Natural killer cell (primary cell): ENCODE results near the gene LIG3. TPM values are rescaled to one million over a fixed set of nuclear protein-coding genes. Genes with fewer than 3 reads are reported as not detected.
"Not testable (repeated sequence)": the region's sequence is repeated elsewhere in the genome, so short reads cannot be mapped to it uniquely, and the experiment has no call there.

ENCODE experiments used
- ATAC-seq, 3 donors: fragments of 150-1000 bp in 2 of 3; fragments of 200-7000 bp in 1 of 3; cut with Tn5 transposase; 1 replicate in 1 of 3; 2 replicates in 2 of 3; pipeline ENCODE4 v1.10.0; 2021; ENCODE audit warnings: mild to moderate bottlenecking in 2 of 3, moderate library complexity in 2 of 3
- DNase-seq, 2 donors: peaks; one replicate each; pipeline versions ENCODE4 v3.0.0 to v3.0.0-alpha.2; 2013 to 2021; ENCODE audit warnings: mixed read lengths in 1 of 2
- H3K27ac ChIP-seq: one replicate; pipeline ENCODE4 v1.5.1; 2013; ENCODE audit warnings: mild to moderate bottlenecking, low read length
- H3K27me3 ChIP-seq: one replicate; pipeline ENCODE4 v1.6.1; 2013; ENCODE audit warnings: low read length; ENCODE audit not compliant: control insufficient read depth, insufficient read depth
- H3K36me3 ChIP-seq: one replicate; pipeline ENCODE4 v1.6.1; 2013; ENCODE audit warnings: low read length; ENCODE audit not compliant: control insufficient read depth, insufficient read depth
- H3K4me1 ChIP-seq: one replicate; pipeline ENCODE4 v1.6.1; 2013; ENCODE audit warnings: low read length; ENCODE audit not compliant: control insufficient read depth, insufficient read depth
- H3K4me3 ChIP-seq: one replicate; pipeline ENCODE4 v1.5.1; 2013; ENCODE audit warnings: low read length
- H3K9me3 ChIP-seq: one replicate; pipeline ENCODE4 v1.6.1; 2013; ENCODE audit warnings: low read length; ENCODE audit not compliant: control insufficient read depth, insufficient read depth
- H3K27ac Mint-ChIP-seq, 2 donors: one replicate each; pipeline ENCODE4 v1.8.0; 2022; ENCODE audit warnings: mild to moderate bottlenecking in 2 of 2, mixed read lengths in 2 of 2, moderate library complexity in 1 of 2
- H3K27me3 Mint-ChIP-seq, 2 donors: one replicate each; pipeline ENCODE4 v1.8.0; 2022; ENCODE audit warnings: low read depth in 2 of 2, mixed read lengths in 2 of 2
- H3K36me3 Mint-ChIP-seq: one replicate; pipeline ENCODE4 v1.8.0; 2022; ENCODE audit warnings: mixed read lengths
- H3K4me1 Mint-ChIP-seq, 2 donors: one replicate each; pipeline ENCODE4 v1.8.0; 2022; ENCODE audit warnings: mixed read lengths in 2 of 2
- H3K4me3 Mint-ChIP-seq: one replicate; pipeline ENCODE4 v1.8.0; 2022; ENCODE audit warnings: mild to moderate bottlenecking, moderate library complexity, mixed read lengths
- H3K9me3 Mint-ChIP-seq, 2 donors: one replicate each; pipeline ENCODE4 v1.8.0; 2022; ENCODE audit warnings: mixed read lengths in 2 of 2
- CTCF ChIP-seq: fragments of 200-600 bp; IDR thresholded peaks from one replicate; pipeline ENCODE4 v1.8.0; 2022; ENCODE audit warnings: antibody characterized with exemption
- WGBS: methylation state at CpG from one replicate; pipeline ENCODE4 v1.1.7; 2013; ENCODE audit warnings: missing lambda C conversion rate; ENCODE audit not compliant: insufficient coverage; 5-methylcytosine and 5-hydroxymethylcytosine counted together
- intact Hi-C: fragments of 100-400 bp; cut with micrococcal nuclease; formaldehyde crosslinking; loops from one replicate; pipeline ENCODE4 v1.14.2; 2022
- total RNA-seq, 4 donors: library from RNA; stranded (reverse); fragments of 120-200 nt in 1 of 4; gene quantifications; one replicate each; pipeline versions ENCODE4 v1.2.3 to v1.2.4, GENCODE V29; 2013 to 2022

The LIG3 gene
- total RNA-seq, 3 donors from 2014 or later (not counting 1 experiment from before 2014, with no cell fraction given): 70.2 to 83.7 (median 72.0) TPM

- Histone ChIP-seq H3K36me3 (peaks cover 47% of the 10 kb centered on the region), H3K27ac (no peak overlapping the region), H3K4me1 (peaks cover 15% of the 10 kb centered on the region), H3K9me3 (no peaks in the 10 kb centered on the region), H3K27me3 (no peaks in the 10 kb centered on the region), H3K4me3 (no peak overlapping the region)
- H3K4me1 Mint-ChIP-seq: peaks cover 14 to 16% of the 10 kb centered on the region in 2 donors
- no peaks in the 10 kb centered on the region for H3K36me3 Mint-ChIP-seq
- ATAC-seq (no peak), DNase-seq (no peak)
- intact Hi-C loops: no loop called here
- no peaks in the 10 kb centered on the region for H3K27me3 Mint-ChIP-seq
- no peak for TF ChIP-seq CTCF
- H3K4me3 Mint-ChIP-seq: no peak overlapping the region
- H3K9me3 Mint-ChIP-seq: no peaks in the 10 kb centered on the region
- H3K27ac Mint-ChIP-seq: no peak overlapping the region
- 90% methylated on average over 11 of the region's 11 CpGs for WGBS
Observed at GRCh38 chr17:34997355-34997862, 17.1 kb downstream of the LIG3 start.

GRCh38 chr17:34998205-34998604 lies 17.9 kb downstream of the LIG3 start:
- Mint-ChIP-seq H3K4me3 (no peak overlapping the region), H3K36me3 (no peaks in the 10 kb centered on the region), H3K9me3 (no peaks in the 10 kb centered on the region), H3K27ac (peak overlapping the region; percentile 34 to 83), H3K4me1 (peaks cover 6 to 9% of the 10 kb centered on the region in 2 donors), H3K27me3 (no peaks in the 10 kb centered on the region)
- DNase-seq (peak; percentile 72 to 87), ATAC-seq (peak; percentile 90 to 99 (median 97))
- intact Hi-C loops: loop anchor here (1.0 kb wide), 2 partner anchors 91 to 120 kb away; no protein-coding TSS in a partner anchor
- no peak overlapping the region for H3K4me3 ChIP-seq
- H3K27ac ChIP-seq: no peak overlapping the region
- 39% methylated on average over 4 of the region's 5 CpGs for WGBS
- H3K4me1 ChIP-seq: peaks cover 7% of the 10 kb centered on the region
- no peaks in the 10 kb centered on the region for H3K27me3 ChIP-seq
- no peaks in the 10 kb centered on the region for H3K9me3 ChIP-seq
- peaks cover 44% of the 10 kb centered on the region for H3K36me3 ChIP-seq
- peak; percentile 77 for TF ChIP-seq CTCF

DNA sequence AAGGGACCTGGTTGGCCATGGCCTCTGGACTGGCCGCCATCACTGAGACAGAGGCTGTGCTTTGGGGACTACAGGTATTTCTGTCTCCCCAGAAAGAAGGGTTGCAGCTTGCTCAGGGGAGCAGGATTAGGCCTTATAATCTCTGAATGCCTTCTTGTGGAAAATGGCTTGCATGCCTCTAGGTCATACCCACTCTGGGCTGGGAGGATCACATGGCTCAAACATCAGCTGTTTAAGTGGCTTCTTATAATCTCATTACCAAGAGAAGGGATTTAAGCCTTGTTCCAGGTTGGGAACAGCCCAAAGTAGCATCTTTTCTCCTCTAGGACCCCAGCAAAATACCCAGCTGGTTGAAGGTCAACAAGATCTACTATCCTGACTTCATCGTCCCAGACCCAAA lies 19.1 kb downstream of the LIG3 start:
- no peak overlapping the region for H3K4me3 ChIP-seq
- H3K27ac ChIP-seq: no peak overlapping the region
- TF ChIP-seq CTCF: no peak
- no peaks in the 10 kb centered on the region for H3K9me3 ChIP-seq
- ATAC-seq: no peak
- Mint-ChIP-seq H3K27ac (no peak overlapping the region), H3K4me3 (no peak overlapping the region), H3K9me3 (no peaks in the 10 kb centered on the region), H3K36me3 (no peaks in the 10 kb centered on the region), H3K4me1 (peaks cover 6% of the 10 kb centered on the region in 2 donors), H3K27me3 (no peaks in the 10 kb centered on the region)
- H3K36me3 ChIP-seq: peaks cover 32% of the 10 kb centered on the region
- 97% methylated on average over 2 of the region's 2 CpGs for WGBS
- peaks cover 6% of the 10 kb centered on the region for H3K4me1 ChIP-seq
- intact Hi-C loops: no loop called here
- no peak for DNase-seq
- H3K27me3 ChIP-seq: no peaks in the 10 kb centered on the region

- H3K4me1 Mint-ChIP-seq, DNase-seq, H3K4me3 Mint-ChIP-seq, H3K27me3 ChIP-seq, intact Hi-C loops, H3K27ac ChIP-seq, H3K4me1 ChIP-seq, H3K27me3 Mint-ChIP-seq, H3K4me3 ChIP-seq, H3K9me3 Mint-ChIP-seq, H3K9me3 ChIP-seq, H3K36me3 Mint-ChIP-seq, H3K27ac Mint-ChIP-seq, ATAC-seq: not testable (repeated sequence)
- peaks cover 25% of the 10 kb centered on the region for H3K36me3 ChIP-seq
- 97% methylated on average over 14 of the region's 14 CpGs for WGBS
Observed at GRCh38 chr17:35000965-35001364, 20.7 kb downstream of the LIG3 start.
